Stimulated activated naive B cell treated with anti-CD40 and anti-IgM and Interleukin-4, amounts not matched to agents 10 μg/mL and 1 μg/mL and 100 μg/mL, for 72 hours (primary cell): ENCODE results near the gene ZNF185.

Source experiments
- ATAC-seq, 2 donors: fragments of 150-1000 bp; cut with Tn5 transposase; replicated peaks; 2 replicates each; pipeline ENCODE4 v1.10.0; 2021; ENCODE audit warnings: moderate library complexity in 1 of 2
- DNase-seq: peaks from one replicate; pipeline ENCODE4 v3.0.0; 2021
- H3K27ac Mint-ChIP-seq: one replicate; pipeline ENCODE4 v1.8.0; 2022; ENCODE audit warnings: mild to moderate bottlenecking, mixed read lengths
- H3K27me3 Mint-ChIP-seq, 2 donors: one replicate each; pipeline ENCODE4 v1.8.0; 2022; ENCODE audit warnings: mixed read lengths in 2 of 2
- H3K36me3 Mint-ChIP-seq, 2 donors: one replicate each; pipeline ENCODE4 v1.8.0; 2022; ENCODE audit warnings: mixed read lengths in 2 of 2, mild to moderate bottlenecking in 1 of 2
- H3K4me1 Mint-ChIP-seq, 2 donors: one replicate each; pipeline ENCODE4 v1.8.0; 2022; ENCODE audit warnings: mixed read lengths in 2 of 2, mild to moderate bottlenecking in 1 of 2
- H3K4me3 Mint-ChIP-seq, 2 donors: one replicate each; pipeline ENCODE4 v1.8.0; 2022; ENCODE audit warnings: mild to moderate bottlenecking in 2 of 2, mixed read lengths in 2 of 2, moderate library complexity in 1 of 2
- H3K9me3 Mint-ChIP-seq, 2 donors: one replicate each; pipeline ENCODE4 v1.8.0; 2022; ENCODE audit warnings: mixed read lengths in 2 of 2, mild to moderate bottlenecking in 1 of 2

Gene ZNF185

GRCh38 chrX:152881289-152881688, 16.6 kb upstream of the ZNF185 start:
- H3K27me3 Mint-ChIP-seq = peaks cover 0 to 10% of the 10 kb centered on the region in 2 donors
- H3K4me1 Mint-ChIP-seq = no peaks in the 10 kb centered on the region
- no peak overlapping the region for H3K27ac Mint-ChIP-seq
- DNase-seq = no peak
- no peak for ATAC-seq
- H3K9me3 Mint-ChIP-seq = no peaks in the 10 kb centered on the region
- H3K4me3 Mint-ChIP-seq = no peak overlapping the region
- no peaks in the 10 kb centered on the region for H3K36me3 Mint-ChIP-seq

- DNase-seq (no peak), ATAC-seq (no peak)
- no peaks in the 10 kb centered on the region for H3K36me3 Mint-ChIP-seq
- no peak overlapping the region for H3K4me3 Mint-ChIP-seq
- no peaks in the 10 kb centered on the region for H3K9me3 Mint-ChIP-seq
- H3K27ac Mint-ChIP-seq = no peak overlapping the region
- no peaks in the 10 kb centered on the region for H3K4me1 Mint-ChIP-seq
- H3K27me3 Mint-ChIP-seq = peaks cover 0 to 16% of the 10 kb centered on the region in 2 donors
Observed at GRCh38 chrX:152884171-152884570, 13.7 kb upstream of the ZNF185 start.

DNA sequence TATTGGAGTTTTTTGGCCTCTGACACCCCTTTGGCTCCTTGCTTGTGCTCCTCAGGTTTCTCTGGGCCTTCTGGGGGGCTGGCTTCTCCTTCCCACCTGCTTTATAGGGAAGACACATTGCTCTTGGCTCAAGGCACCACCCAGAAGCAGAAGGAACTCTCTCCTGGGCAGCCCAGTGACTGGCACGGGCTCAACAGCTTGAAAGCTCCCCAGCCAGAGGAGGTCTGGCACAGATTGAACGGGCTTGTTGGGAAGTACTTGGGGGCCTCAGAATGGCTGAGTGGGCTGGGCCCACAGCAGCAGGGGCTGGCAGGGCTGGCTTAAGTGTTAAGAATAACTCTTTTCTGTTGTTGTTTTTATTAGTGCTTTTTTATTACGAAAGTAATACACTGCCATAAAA, 11.2 kb upstream of the ZNF185 start:
- peaks cover 20 to 40% of the 10 kb centered on the region in 2 donors for H3K27me3 Mint-ChIP-seq
- no peaks in the 10 kb centered on the region for H3K9me3 Mint-ChIP-seq
- DNase-seq (no peak), ATAC-seq (no peak)
- H3K4me3 Mint-ChIP-seq = no peak overlapping the region
- H3K27ac Mint-ChIP-seq = no peak overlapping the region
- H3K36me3 Mint-ChIP-seq = no peaks in the 10 kb centered on the region
- no peaks in the 10 kb centered on the region for H3K4me1 Mint-ChIP-seq

DNA sequence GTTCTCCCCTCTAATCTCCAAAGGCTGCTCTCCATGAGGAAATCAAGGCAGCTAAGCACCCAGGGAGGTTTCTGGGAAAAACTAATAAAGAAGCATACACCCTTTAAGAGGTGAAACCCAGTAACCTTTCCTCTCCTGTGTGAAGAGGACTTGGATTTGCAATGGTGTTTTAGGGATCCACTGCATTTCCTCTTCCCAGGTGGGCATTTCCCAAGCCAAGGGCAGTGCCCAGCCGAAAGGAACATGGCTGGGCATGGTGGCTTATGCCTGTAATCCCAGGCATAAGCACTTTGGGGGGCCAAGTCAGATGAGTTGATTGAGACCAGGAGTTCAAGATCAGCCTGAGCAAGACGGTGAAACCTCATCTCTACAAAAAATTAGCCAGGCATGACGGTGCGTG, 5.4 kb upstream of the ZNF185 start:
- H3K9me3 Mint-ChIP-seq = no peaks in the 10 kb centered on the region
- H3K4me3 Mint-ChIP-seq = no peak overlapping the region
- H3K27ac Mint-ChIP-seq = no peak overlapping the region
- H3K36me3 Mint-ChIP-seq = no peaks in the 10 kb centered on the region
- H3K4me1 Mint-ChIP-seq = no peaks in the 10 kb centered on the region
- DNase-seq (no peak), ATAC-seq (no peak)
- H3K27me3 Mint-ChIP-seq = peaks cover 39 to 43% of the 10 kb centered on the region in 2 donors

- H3K4me3 Mint-ChIP-seq = no peak overlapping the region
- H3K27ac Mint-ChIP-seq = no peak overlapping the region
- H3K9me3 Mint-ChIP-seq = no peaks in the 10 kb centered on the region
- no peaks in the 10 kb centered on the region for H3K4me1 Mint-ChIP-seq
- DNase-seq = no peak
- peaks cover 39 to 41% of the 10 kb centered on the region in 2 donors for H3K27me3 Mint-ChIP-seq
- no peaks in the 10 kb centered on the region for H3K36me3 Mint-ChIP-seq
- no peak for ATAC-seq
Observed at GRCh38 chrX:152892999-152893891, 4.6 kb upstream of the ZNF185 start.

DNA sequence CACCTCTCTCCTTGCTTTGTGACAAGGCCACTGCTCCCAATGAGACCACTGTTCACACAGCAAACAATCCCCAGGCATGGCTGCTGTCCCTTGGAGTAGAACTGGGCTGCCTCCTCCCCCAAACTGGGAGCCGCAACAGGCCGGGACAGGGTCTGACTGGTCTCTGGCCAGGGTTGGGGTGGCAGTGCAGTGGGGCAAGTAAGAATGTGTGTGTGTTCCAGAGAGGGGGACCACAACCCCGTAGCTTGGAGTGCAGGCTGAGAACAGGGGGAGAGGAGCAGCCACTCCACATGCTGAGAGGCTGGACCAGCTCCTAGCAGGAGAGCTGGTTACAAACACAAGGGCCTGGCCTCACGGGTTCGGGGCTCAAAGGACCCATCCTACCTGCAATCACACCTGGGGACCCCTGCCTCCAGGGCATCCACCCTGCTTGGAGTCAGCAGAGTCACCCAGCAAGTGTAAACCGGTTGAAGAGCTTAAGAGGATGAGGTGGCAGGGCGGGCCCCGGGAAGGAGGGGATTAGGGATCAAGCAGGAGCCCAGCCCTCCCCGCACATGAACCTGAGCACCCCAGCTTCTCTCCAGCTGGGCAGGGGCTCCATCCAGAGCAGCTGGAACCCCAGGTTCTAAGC, 3.8 kb upstream of the ZNF185 start:
- H3K9me3 Mint-ChIP-seq = no peaks in the 10 kb centered on the region
- DNase-seq = no peak
- no peaks in the 10 kb centered on the region for H3K36me3 Mint-ChIP-seq
- H3K27me3 Mint-ChIP-seq = peaks cover 37 to 46% of the 10 kb centered on the region in 2 donors
- H3K4me3 Mint-ChIP-seq = no peak overlapping the region
- no peaks in the 10 kb centered on the region for H3K4me1 Mint-ChIP-seq
- no peak for ATAC-seq
- H3K27ac Mint-ChIP-seq = no peak overlapping the region

DNA sequence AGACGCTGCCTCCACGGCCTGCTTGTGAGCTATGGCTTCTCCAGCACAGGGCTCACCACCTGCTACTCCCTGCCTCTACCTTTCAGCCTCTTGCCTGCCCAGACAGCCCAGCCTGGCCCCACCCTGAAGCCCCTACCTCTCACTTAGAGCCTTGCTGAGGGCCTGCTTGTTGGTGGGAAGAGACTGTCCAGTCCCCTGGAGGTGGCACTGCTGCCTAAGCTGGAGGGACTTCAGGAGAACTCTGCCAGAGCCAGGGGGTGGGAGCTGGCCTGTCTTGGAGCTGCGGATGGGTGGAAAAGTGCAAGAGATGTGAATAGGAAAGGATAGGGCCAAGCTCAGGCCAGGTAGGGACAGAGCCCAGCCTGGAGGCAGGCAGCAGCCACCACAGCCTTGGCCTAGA, 2.7 kb upstream of the ZNF185 start:
- no peak overlapping the region for H3K27ac Mint-ChIP-seq
- no peak overlapping the region for H3K4me3 Mint-ChIP-seq
- no peaks in the 10 kb centered on the region for H3K36me3 Mint-ChIP-seq
- DNase-seq = no peak
- ATAC-seq = no peak
- H3K27me3 Mint-ChIP-seq = peaks cover 32 to 48% of the 10 kb centered on the region in 2 donors
- H3K9me3 Mint-ChIP-seq = no peaks in the 10 kb centered on the region
- no peaks in the 10 kb centered on the region for H3K4me1 Mint-ChIP-seq

- no peak for ATAC-seq
- DNase-seq = no peak
- Mint-ChIP-seq H3K4me1 (no peaks in the 10 kb centered on the region), H3K4me3 (no peak overlapping the region), H3K36me3 (no peaks in the 10 kb centered on the region), H3K27ac (no peak overlapping the region), H3K27me3 (peaks cover 28 to 47% of the 10 kb centered on the region in 2 donors), H3K9me3 (no peaks in the 10 kb centered on the region)
Observed at GRCh38 chrX:152895724-152896420, 2.0 kb upstream of the ZNF185 start.

GRCh38 chrX:152896450-152896849, 1.4 kb upstream of the ZNF185 start:
- Mint-ChIP-seq H3K27me3 (peaks cover 22 to 44% of the 10 kb centered on the region in 2 donors), H3K4me3 (no peak overlapping the region), H3K27ac (no peak overlapping the region), H3K36me3 (no peaks in the 10 kb centered on the region), H3K4me1 (no peaks in the 10 kb centered on the region), H3K9me3 (no peaks in the 10 kb centered on the region)
- ATAC-seq (no peak), DNase-seq (no peak)

DNA sequence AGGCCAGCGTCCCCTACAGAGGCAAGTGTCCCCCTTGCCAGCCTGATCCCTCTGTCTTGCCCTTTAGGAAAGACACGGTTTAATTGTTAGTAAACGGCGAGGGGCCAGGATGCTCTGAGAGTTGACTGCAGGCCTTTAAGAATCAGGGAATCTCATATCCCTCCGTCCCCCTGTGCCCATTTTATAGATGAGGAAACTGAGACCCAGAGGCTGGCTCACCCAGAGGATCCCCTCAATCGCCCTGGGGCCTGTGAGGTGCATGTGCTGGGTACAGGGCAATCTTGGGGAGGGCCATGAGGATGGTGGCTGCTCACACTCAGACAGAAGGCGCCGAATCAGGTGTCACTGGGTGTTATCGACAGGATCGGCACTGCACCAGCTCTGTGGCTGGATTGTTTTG, 575 bp downstream of the ZNF185 start:
- Mint-ChIP-seq H3K27me3 (peaks cover 27 to 54% of the 10 kb centered on the region in 2 donors), H3K4me3 (no peak overlapping the region), H3K27ac (no peak overlapping the region), H3K9me3 (no peaks in the 10 kb centered on the region), H3K36me3 (no peaks in the 10 kb centered on the region), H3K4me1 (no peaks in the 10 kb centered on the region)
- ATAC-seq (no peak), DNase-seq (no peak)

- H3K4me1 Mint-ChIP-seq = no peaks in the 10 kb centered on the region
- H3K27ac Mint-ChIP-seq = no peak overlapping the region
- H3K4me3 Mint-ChIP-seq = no peak overlapping the region
Observed at GRCh38 chrX:152899111-152899873, 1.4 kb downstream of the ZNF185 start.

DNA sequence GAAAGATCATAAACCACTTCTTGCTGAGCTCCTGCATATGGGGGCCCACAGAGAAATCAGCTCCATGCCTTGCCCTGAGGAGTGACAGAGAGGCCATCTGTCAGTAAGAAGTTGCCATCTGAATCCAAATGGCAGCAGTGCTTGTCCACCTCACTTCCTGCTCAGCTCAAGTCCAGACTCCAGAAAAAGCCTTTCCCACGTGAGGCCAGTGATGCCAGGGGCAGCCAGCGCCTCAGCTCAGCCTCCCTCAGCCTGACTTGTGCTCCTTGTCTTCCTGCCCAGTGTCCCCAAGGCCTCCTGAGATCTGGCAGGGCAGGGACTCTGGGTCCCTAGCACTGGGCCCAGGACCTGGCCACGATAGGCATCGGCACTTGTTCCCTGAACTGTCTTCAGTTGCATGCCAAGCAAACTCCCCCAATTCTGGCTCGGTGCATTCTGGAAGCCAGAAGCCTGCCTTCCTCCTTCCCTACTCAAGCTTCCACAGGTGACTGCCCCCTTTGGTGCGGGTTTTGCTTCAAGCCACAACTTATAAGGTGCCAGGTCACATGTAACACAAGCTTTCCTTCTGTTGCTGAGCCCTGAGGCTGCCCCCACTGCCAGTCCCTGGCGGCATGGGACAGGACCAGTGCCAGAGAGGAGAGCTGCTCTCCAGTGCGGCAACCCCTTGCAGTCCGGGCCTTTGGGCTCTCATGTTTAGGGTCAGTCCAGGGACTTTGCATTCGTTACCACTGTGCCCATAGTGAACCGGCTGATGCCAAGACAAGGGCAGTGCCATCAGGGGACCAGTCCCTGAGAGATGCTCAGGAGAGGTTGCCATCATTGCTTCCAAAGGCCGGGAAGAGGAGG, 2.2 kb downstream of the ZNF185 start:
- Mint-ChIP-seq H3K4me1 (no peaks in the 10 kb centered on the region), H3K27me3 (peaks cover 27 to 49% of the 10 kb centered on the region in 2 donors), H3K36me3 (no peaks in the 10 kb centered on the region), H3K27ac (no peak overlapping the region), H3K9me3 (no peaks in the 10 kb centered on the region), H3K4me3 (no peak overlapping the region)
- ATAC-seq = no peak
- DNase-seq = no peak

More at GRCh38 chrX:152899111-152899873, 1.4 kb downstream of the ZNF185 start:
- H3K36me3 Mint-ChIP-seq = no peaks in the 10 kb centered on the region
- H3K9me3 Mint-ChIP-seq = no peaks in the 10 kb centered on the region
- DNase-seq (no peak), ATAC-seq (no peak)
- peaks cover 27 to 54% of the 10 kb centered on the region in 2 donors for H3K27me3 Mint-ChIP-seq

DNA sequence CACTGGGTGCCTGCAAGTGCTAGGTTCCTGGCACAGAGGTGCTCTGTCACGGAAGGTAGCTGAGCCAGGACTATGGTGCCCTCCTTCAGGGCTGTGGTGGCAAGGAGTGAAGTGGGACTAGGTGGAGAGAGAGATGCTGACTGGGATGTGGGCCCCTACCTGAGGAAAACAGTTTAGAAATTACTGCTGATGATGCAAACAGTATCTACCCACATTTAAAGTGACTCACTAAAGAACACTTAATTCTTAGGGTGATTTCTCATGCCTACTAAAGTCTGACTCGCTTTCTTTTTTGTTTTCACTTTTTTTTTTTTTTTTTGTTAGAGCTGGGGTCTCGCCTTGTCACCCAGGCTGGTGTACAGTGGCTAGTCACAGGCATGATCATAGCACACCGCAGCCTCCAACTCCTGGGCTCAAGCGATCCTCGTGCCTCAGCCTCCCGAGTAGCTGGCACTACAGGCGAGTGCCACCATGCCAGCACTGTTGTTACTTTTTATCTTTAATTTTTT, 3.1 kb downstream of the ZNF185 start:
- H3K9me3 Mint-ChIP-seq = no peaks in the 10 kb centered on the region
- peaks cover 29 to 45% of the 10 kb centered on the region in 2 donors for H3K27me3 Mint-ChIP-seq
- DNase-seq (no peak), ATAC-seq (no peak)
- H3K4me1 Mint-ChIP-seq = no peaks in the 10 kb centered on the region
- H3K4me3 Mint-ChIP-seq = no peak overlapping the region
- H3K36me3 Mint-ChIP-seq = no peaks in the 10 kb centered on the region
- no peak overlapping the region for H3K27ac Mint-ChIP-seq
